SK-N-MC (cell line): ENCODE data around the gene TMEM203.
A peak's percentile ranks its signal among the peaks of the same experiment; 100 is the strongest.

Experiments used
- FOXP2 ChIP-seq: optimal IDR thresholded peaks from 2 replicates; pipeline ENCODE3; 2011; ENCODE audit warnings: mild to moderate bottlenecking, moderate library complexity; ENCODE audit not compliant: insufficient read depth; ENCODE audit errors: extremely low read length, control extremely low read depth
- POLR2AphosphoS5 ChIP-seq: IDR thresholded peaks from 2 replicates; pipeline ENCODE4 v1.6.1; 2012; ENCODE audit warnings: mild to moderate bottlenecking, low read depth, low read length, borderline replicate concordance

DNA sequence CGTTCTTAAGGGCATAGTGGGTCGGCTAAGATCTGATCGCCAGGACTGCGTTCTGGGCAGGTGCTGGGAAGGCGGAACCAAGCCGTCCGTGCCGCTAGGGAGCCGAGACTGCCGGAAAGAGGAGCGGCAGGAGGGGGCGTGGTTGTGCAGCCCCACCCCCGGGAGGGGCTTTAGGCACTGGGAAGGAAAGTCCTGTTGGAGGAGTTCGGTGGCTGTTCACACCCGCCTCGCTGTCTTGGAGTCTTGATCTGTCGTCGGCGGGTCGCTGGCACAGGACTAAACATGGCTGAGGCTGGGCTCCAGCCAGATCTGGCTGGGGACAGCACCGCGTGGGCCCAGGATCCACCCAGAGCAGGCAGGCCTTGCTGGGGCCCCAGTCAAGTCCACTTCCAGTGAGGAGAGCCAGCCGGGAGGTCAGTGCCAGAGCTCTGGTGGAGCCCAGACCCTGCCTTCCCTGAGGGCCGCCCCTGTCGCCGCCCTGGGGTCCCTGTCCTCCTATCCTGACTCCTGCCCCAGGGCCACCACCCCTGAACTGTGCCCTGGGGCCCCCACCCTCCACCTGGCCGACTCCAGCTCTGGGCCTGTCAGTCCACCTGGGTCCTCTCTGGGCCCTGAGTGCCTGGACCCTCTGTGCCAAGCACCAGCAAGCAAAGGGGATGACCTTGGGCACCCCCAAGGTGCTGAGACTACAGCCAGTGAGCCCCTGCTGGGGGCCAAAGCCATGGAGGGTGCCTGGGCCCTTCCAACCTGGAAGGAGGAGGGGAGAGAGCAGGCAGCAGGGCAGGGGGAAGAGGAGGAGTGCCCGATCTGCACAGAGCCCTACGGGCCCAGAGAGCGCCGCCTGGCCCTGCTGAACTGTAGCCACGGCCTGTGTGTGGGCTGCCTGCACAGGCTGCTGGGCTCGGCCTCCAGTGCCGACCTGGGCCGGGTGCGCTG is 12.1 kb upstream of the TMEM203 start:
- peak; percentile 68 for TF ChIP-seq POLR2AphosphoS5
- TF ChIP-seq FOXP2: no peak
